Keratinocyte (primary cell): ENCODE measurements around the gene ADAMTS2. TPM values are rescaled to one million over a fixed set of nuclear protein-coding genes. Genes with fewer than 3 reads are reported as not detected.

Experiments used
- DNase-seq: peaks from one replicate; pipeline ENCODE4 v3.0.0-alpha.2; 2011; ENCODE audit warnings: low read depth, missing footprints, low spot score
- FAIRE-seq: peaks from 2 replicates; lab custom pipeline; 2011; peaks lifted over from hg19 to GRCh38; lab: Jason Lieb, UNC
- H2AFZ ChIP-seq: 2 replicates; pipeline ENCODE4 v1.6.0; 2012; ENCODE audit warnings: low read length, control low read depth, inconsistent platforms; ENCODE audit not compliant: control insufficient read depth
- H3K27ac ChIP-seq: 2 replicates; pipeline ENCODE4 v1.5.1; 2011; ENCODE audit warnings: low read length; ENCODE audit not compliant: control insufficient read depth, insufficient read depth
- H3K27me3 ChIP-seq: 3 replicates; pipeline ENCODE4 v1.6.0; 2011; ENCODE audit warnings: low read length; ENCODE audit not compliant: control insufficient read depth, insufficient read depth; ENCODE audit errors: extremely low read depth
- H3K36me3 ChIP-seq, 2 experiments: 2 replicates in 1 of 2; 3 replicates in 1 of 2; pipeline ENCODE4 v1.5.1; 2011; ENCODE audit warnings: low read length in 2 of 2, mild to moderate bottlenecking in 1 of 2; ENCODE audit not compliant: control insufficient read depth in 2 of 2, insufficient read depth in 2 of 2; ENCODE audit errors: extremely low read depth in 1 of 2
- H3K4me1 ChIP-seq: 3 replicates; pipeline ENCODE4 v1.5.1; 2011; ENCODE audit warnings: low read length; ENCODE audit not compliant: control insufficient read depth, insufficient read depth; ENCODE audit errors: extremely low read depth
- H3K4me2 ChIP-seq: 3 replicates; pipeline ENCODE4 v1.6.0; 2011; ENCODE audit warnings: low read depth, low read length; ENCODE audit not compliant: control insufficient read depth, insufficient read depth; ENCODE audit errors: extremely low read depth
- H3K4me3 ChIP-seq, 3 experiments: fragments of 200-600 bp in 1 of 3; sonication (generic) in 1 of 3; 2 replicates in 2 of 3; 3 replicates in 1 of 3; pipeline ENCODE4 v1.5.1; 2011 to 2016; ENCODE audit warnings: low read length in 3 of 3, mild to moderate bottlenecking in 3 of 3, control low read depth in 2 of 3, inconsistent platforms in 1 of 3, low read depth in 1 of 3, mixed read lengths in 1 of 3, mixed run types in 1 of 3, moderate library complexity in 1 of 3; ENCODE audit not compliant: control insufficient read depth in 2 of 3, insufficient read depth in 2 of 3; ENCODE audit errors: extremely low read depth in 1 of 3
- H3K79me2 ChIP-seq: 2 replicates; pipeline ENCODE4 v1.6.0; 2012; ENCODE audit warnings: low read length; ENCODE audit not compliant: control insufficient read depth, insufficient read depth
- H3K9ac ChIP-seq: 3 replicates; pipeline ENCODE4 v1.6.0; 2011; ENCODE audit warnings: low read length; ENCODE audit not compliant: control insufficient read depth, insufficient read depth; ENCODE audit errors: extremely low read depth
- H3K9me1 ChIP-seq: 3 replicates; pipeline ENCODE4 v1.6.0; 2011; ENCODE audit warnings: low read length; ENCODE audit not compliant: control insufficient read depth, insufficient read depth; ENCODE audit errors: extremely low read depth
- H3K9me3 ChIP-seq: 2 replicates; pipeline ENCODE4 v1.5.1; 2012; ENCODE audit warnings: low read depth, low read length; ENCODE audit not compliant: control insufficient read depth
- H4K20me1 ChIP-seq: 3 replicates; pipeline ENCODE4 v1.6.0; 2011; ENCODE audit warnings: low read length; ENCODE audit not compliant: control insufficient read depth, insufficient read depth; ENCODE audit errors: extremely low read depth
- CTCF ChIP-seq, 3 experiments: IDR thresholded peaks in 1 of 3; conservative IDR thresholded peaks in 1 of 3; optimal IDR thresholded peaks in 1 of 3; 2 replicates in 2 of 3; 3 replicates in 1 of 3; pipeline versions ENCODE3 to v1.5.1; 2011; ENCODE audit warnings: low read length in 3 of 3, mild to moderate bottlenecking in 3 of 3, moderate library complexity in 2 of 3, control low read depth in 1 of 3, inconsistent platforms in 1 of 3; ENCODE audit not compliant: insufficient read depth in 2 of 3; ENCODE audit errors: extremely low read depth in 1 of 3
- EZH2 ChIP-seq: IDR thresholded peaks from one replicate; pipeline ENCODE4 v1.6.1; 2012; ENCODE audit warnings: inconsistent platforms, mild to moderate bottlenecking, low read length, moderate library complexity
- dilution Hi-C: fragments of 300-500 bp; cut with MboI; formaldehyde crosslinking; loops from one replicate; pipeline ENCODE4 v1.7.0; 2020; ENCODE audit warnings: low sequenced_read_pairs; ENCODE audit not compliant: extremely low pct_ligation_motif_present
- polyA plus RNA-seq, 5 experiments: library from polyadenylated mRNA; depleted of rRNA in 3 of 5; stranded (reverse) in 3 of 5; stranded (forward) in 1 of 5; unstranded in 1 of 5; fragments of >200 nt; gene quantifications; 1 replicate in 1 of 5; 2 replicates in 3 of 5; 3 replicates in 1 of 5; pipeline versions ENCODE4 v1.2.1 to v1.2.3, GENCODE V29; 2011 to 2012; ENCODE audit warnings: missing spikeins in 2 of 5, low read depth in 1 of 5, low replicate concordance in 1 of 5

The ADAMTS2 gene
- polyA plus RNA-seq, 1 donor (not counting 4 experiments of a cell fraction or from before 2014, with no cell fraction given), result not detected

- Histone ChIP-seq H3K9ac (no peak overlapping the region), H3K9me3 (peaks cover 4% of the 10 kb centered on the region), H3K9me1 (no peaks in the 10 kb centered on the region), H3K79me2 (no peaks in the 10 kb centered on the region), H3K27me3 (no peaks in the 10 kb centered on the region), H2AFZ (no peak overlapping the region), H3K36me3 (no peaks in the 10 kb centered on the region), H3K27ac (no peak overlapping the region), H4K20me1 (no peaks in the 10 kb centered on the region), H3K4me1 (no peaks in the 10 kb centered on the region), H3K4me3 (no peak overlapping the region), H3K4me2 (no peak overlapping the region)
- DNase-seq (no peak), FAIRE-seq (no peak)
- no peak for TF ChIP-seq CTCF (optimal IDR thresholded peaks at IDR 0.05 in 1 of 3, IDR thresholded peaks at IDR 0.05 in 1 of 3, conservative IDR thresholded peaks at IDR 0.05 in 1 of 3; ENCODE audit: extremely low read depth in 1 of 3, insufficient read depth in 2 of 3, low read length in 3 of 3)
- no peak for TF ChIP-seq EZH2
- dilution Hi-C loops, result no loop called here
Observed at GRCh38 chr5:179387151-179388110, 42.2 kb upstream of the ADAMTS2 start.

- no peak for DNase-seq
- no peak overlapping the region for H2AFZ ChIP-seq
- TF ChIP-seq CTCF (optimal IDR thresholded peaks at IDR 0.05 in 1 of 3, IDR thresholded peaks at IDR 0.05 in 1 of 3, conservative IDR thresholded peaks at IDR 0.05 in 1 of 3; ENCODE audit: extremely low read depth in 1 of 3, insufficient read depth in 2 of 3, low read length in 3 of 3), result no peak
- TF ChIP-seq EZH2, result no peak
Observed at GRCh38 chr5:179385914-179386313, 40.7 kb upstream of the ADAMTS2 start.

More at GRCh38 chr5:179385914-179386313, 40.7 kb upstream of the ADAMTS2 start:
- Histone ChIP-seq H3K4me1 (no peaks in the 10 kb centered on the region), H3K36me3 (no peaks in the 10 kb centered on the region), H3K27me3 (no peaks in the 10 kb centered on the region), H3K9me1 (no peaks in the 10 kb centered on the region), H4K20me1 (no peaks in the 10 kb centered on the region), H3K9me3 (peaks cover 6% of the 10 kb centered on the region), H3K4me3 (no peak overlapping the region), H3K4me2 (no peak overlapping the region), H3K9ac (no peak overlapping the region), H3K27ac (no peak overlapping the region), H3K79me2 (no peaks in the 10 kb centered on the region)
- dilution Hi-C loops, result no loop called here
- FAIRE-seq, result no peak
